ENCODE data around the gene SERPINC1. TPM values are rescaled to one million over a fixed set of nuclear protein-coding genes. Genes with fewer than 3 reads are reported as not detected.

SERPINC1 gene
- total and polyA plus RNA-seq, 7 donors = 0.08 to 5.3 (median 0.37) TPM; not detected in 3

DNA sequence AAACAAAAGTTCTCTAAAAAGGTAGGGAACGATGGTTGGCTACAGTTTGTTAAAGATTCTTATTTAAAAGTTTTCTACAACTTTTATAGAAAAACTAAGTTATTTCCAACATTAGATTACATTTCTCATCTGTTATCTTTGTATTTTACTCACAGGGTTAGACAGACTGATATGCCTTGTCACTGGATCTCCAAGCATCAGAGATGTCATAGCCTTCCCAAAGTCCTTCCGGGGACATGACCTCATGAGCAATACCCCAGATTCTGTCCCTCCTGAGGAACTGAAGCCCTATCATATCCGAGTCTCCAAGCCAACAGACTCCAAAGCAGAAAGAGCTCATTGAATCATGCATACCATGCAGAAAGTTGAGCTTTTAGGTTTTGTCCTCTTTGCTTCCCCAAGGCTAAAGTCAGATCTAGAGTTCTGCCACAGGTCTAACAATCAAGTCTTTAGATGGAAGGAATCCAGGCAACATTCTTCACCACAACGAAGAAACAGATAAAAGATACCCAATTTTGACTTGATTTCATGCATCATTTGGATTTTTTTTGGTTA lies 59.7 kb downstream of the SERPINC1 start:
- 73 to 79% (median 78%) methylated on average over 4 of the region's 4 CpGs for WGBS, 3 donors
- no peak overlapping the region for H3K27ac ChIP-seq
- no peak overlapping the region for H3K4me3 ChIP-seq
- TF ChIP-seq, protein P1, sequence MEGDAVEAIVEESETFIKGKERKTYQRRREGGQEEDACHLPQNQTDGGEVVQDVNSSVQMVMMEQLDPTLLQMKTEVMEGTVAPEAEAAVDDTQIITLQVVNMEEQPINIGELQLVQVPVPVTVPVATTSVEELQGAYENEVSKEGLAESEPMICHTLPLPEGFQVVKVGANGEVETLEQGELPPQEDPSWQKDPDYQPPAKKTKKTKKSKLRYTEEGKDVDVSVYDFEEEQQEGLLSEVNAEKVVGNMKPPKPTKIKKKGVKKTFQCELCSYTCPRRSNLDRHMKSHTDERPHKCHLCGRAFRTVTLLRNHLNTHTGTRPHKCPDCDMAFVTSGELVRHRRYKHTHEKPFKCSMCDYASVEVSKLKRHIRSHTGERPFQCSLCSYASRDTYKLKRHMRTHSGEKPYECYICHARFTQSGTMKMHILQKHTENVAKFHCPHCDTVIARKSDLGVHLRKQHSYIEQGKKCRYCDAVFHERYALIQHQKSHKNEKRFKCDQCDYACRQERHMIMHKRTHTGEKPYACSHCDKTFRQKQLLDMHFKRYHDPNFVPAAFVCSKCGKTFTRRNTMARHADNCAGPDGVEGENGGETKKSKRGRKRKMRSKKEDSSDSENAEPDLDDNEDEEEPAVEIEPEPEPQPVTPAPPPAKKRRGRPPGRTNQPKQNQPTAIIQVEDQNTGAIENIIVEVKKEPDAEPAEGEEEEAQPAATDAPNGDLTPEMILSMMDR (IDR thresholded peaks at IDR 0.05) = no peak
- H3K4me1 ChIP-seq = no peaks in the 10 kb centered on the region
- no peaks in the 10 kb centered on the region for H3K27me3 ChIP-seq (ENCODE audit: insufficient read depth in 3 of 3, low read length in 2 of 3)
- ATAC-seq = no peak
- DNase-seq = no peak
- H3K36me3 ChIP-seq (ENCODE audit: insufficient read depth in 1 of 2, low read depth in 1 of 2) = peaks cover 0 to 97% of the 10 kb centered on the region in 2 donors
- no peaks in the 10 kb centered on the region for H3K9me3 ChIP-seq
- intact Hi-C loops (cut with DNase I) = loop anchor here in 1 of 2 donors (5.0 kb wide), 1 partner anchor 105 kb away; no protein-coding TSS in a partner anchor

DNA sequence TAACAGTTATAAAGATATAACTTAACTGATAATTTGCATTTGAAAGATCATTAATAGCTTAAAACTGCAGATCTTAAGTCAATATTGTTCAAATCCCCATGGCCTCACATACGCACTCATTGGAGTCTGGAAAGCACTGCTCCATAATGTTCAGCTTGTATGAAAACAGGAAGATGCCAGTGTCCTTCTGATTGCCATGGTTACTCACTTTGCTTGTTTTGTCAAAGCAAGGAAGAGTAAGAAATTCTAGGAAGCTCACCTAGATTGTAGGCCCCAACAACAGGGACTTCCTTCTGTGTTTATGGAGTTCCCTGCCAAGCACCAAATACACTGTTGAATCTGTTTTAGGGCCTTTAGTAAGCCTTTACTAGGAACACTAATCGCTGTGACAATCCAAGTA lies 60.2 kb downstream of the SERPINC1 start:
- no peak overlapping the region for H3K4me3 ChIP-seq
- no peaks in the 10 kb centered on the region for H3K4me1 ChIP-seq
- DNase-seq (no peak), ATAC-seq (no peak)
- H3K27ac ChIP-seq = no peak overlapping the region
- H3K36me3 ChIP-seq (ENCODE audit: insufficient read depth in 1 of 2, low read depth in 1 of 2) = peaks cover 0 to 96% of the 10 kb centered on the region in 2 donors
- H3K9me3 ChIP-seq = no peaks in the 10 kb centered on the region
- 91 to 95% (median 91%) methylated on average over 2 of the region's 2 CpGs for WGBS, 3 donors
- TF ChIP-seq, protein P1 (IDR thresholded peaks at IDR 0.05) = no peak
- no peaks in the 10 kb centered on the region for H3K27me3 ChIP-seq (ENCODE audit: insufficient read depth in 3 of 3, low read length in 2 of 3)
- intact Hi-C loops (cut with DNase I) = loop anchor here in 1 of 2 donors (5.0 kb wide), 1 partner anchor 105 kb away; no protein-coding TSS in a partner anchor

DNA sequence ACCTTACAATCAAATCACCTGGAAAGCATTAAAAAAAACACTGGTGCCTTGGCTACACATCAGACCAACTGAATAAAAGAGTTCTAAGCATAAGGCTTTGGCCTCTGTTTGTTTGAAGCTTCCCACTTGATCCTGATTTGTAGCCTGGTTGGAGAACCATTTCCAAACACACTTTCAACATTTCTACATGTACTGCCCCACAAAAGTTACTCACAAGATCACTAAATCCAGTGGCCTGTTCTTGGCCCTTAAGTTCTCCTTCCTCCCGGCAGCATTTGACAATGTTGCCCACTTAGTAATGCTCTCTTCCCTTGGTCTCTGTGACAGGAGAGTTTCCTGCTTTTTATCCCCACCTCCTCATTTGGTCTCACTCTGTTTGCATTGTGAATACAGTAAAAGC lies 61.1 kb downstream of the SERPINC1 start:
- intact Hi-C loops (cut with DNase I) = loop anchor here in 1 of 2 donors (5.0 kb wide), 1 partner anchor 106 kb away; no protein-coding TSS in a partner anchor
- Histone ChIP-seq H3K27ac (no peak overlapping the region), H3K9me3 (no peaks in the 10 kb centered on the region), H3K27me3 (ENCODE audit: insufficient read depth in 3 of 3, low read length in 2 of 3) (no peaks in the 10 kb centered on the region), H3K4me1 (no peaks in the 10 kb centered on the region), H3K36me3 (ENCODE audit: insufficient read depth in 1 of 2, low read depth in 1 of 2) (peaks cover 0 to 96% of the 10 kb centered on the region in 2 donors), H3K4me3 (no peak overlapping the region)
- DNase-seq = no peak
- 74 to 93% (median 81%) methylated on average over 1 of the region's 1 CpG for WGBS, 3 donors
- TF ChIP-seq, protein P1 (IDR thresholded peaks at IDR 0.05) = no peak
- ATAC-seq = no peak

Other genes with a start within 250 kb of the SERPINC1 start
- gene ANKRD45, start 247.5 kb downstream of the SERPINC1 start, total RNA-seq = not detected
- under 1 TPM in 1 of 3 donors, not detected in 2; 0.05 TPM for gene ANKRD45, start 247.5 kb downstream of the SERPINC1 start, polyA plus RNA-seq
- 10 to 100 TPM; 11.3 to 19.6 (median 15.7) TPM for gene KLHL20, start 202.3 kb downstream of the SERPINC1 start, total RNA-seq
- 10 to 100 TPM in 1 of 3 donors, 1 to 10 TPM in 2; 7.8 to 17.1 (median 8.8) TPM for gene KLHL20, start 202.3 kb downstream of the SERPINC1 start, polyA plus RNA-seq
- 10 to 100 TPM in 1 of 4 donors, 1 to 10 TPM in 3; 5.7 to 14.3 (median 6.7) TPM for gene DARS2, start 92.7 kb downstream of the SERPINC1 start, total RNA-seq
- gene DARS2, start 92.7 kb downstream of the SERPINC1 start, polyA plus RNA-seq = 10 to 100 TPM in 1 of 3 donors, 1 to 10 TPM in 2; 4.5 to 12.7 (median 7.3) TPM
- 1 to 10 TPM; 2.1 to 6.7 (median 4.4) TPM for gene CENPL, start 92.4 kb downstream of the SERPINC1 start, total RNA-seq
- gene CENPL, start 92.4 kb downstream of the SERPINC1 start, polyA plus RNA-seq = 1 to 10 TPM; 2.9 to 7.0 (median 6.5) TPM
- gene GAS5, start 49.3 kb downstream of the SERPINC1 start, total RNA-seq = 100 to 1,000 TPM in 2 of 4 donors, 10 to 100 TPM in 2; 70.0 to 148 (median 100) TPM
- 100 to 1,000 TPM; 115 to 222 (median 178) TPM for gene GAS5, start 49.3 kb downstream of the SERPINC1 start, polyA plus RNA-seq
- 1 to 10 TPM; 5.5 to 8.2 (median 6.8) TPM for gene ZBTB37, start 48.9 kb downstream of the SERPINC1 start, total RNA-seq
- 1 to 10 TPM; 1.0 to 2.9 (median 2.5) TPM for gene ZBTB37, start 48.9 kb downstream of the SERPINC1 start, polyA plus RNA-seq
- gene RC3H1, start 105.0 kb upstream of the SERPINC1 start, total RNA-seq = 10 to 100 TPM; 21.8 to 39.1 (median 29.4) TPM
- gene RC3H1, start 105.0 kb upstream of the SERPINC1 start, polyA plus RNA-seq = 10 to 100 TPM in 1 of 3 donors, 1 to 10 TPM in 2; 2.9 to 23.0 (median 5.7) TPM
- gene RABGAP1L, start 242.2 kb upstream of the SERPINC1 start, total RNA-seq = 10 to 100 TPM in 2 of 4 donors, 1 to 10 TPM in 2; 8.7 to 14.4 (median 11.7) TPM
- gene RABGAP1L, start 242.2 kb upstream of the SERPINC1 start, polyA plus RNA-seq = 1 to 10 TPM; 2.9 to 5.5 (median 5.0) TPM